GM19328 (cell line): ENCODE measurements around the gene UBE4A.
A peak's percentile ranks its signal among the peaks of the same experiment; 100 is the strongest.

Experiments
- ATAC-seq: cut with Tn5 transposase; IDR thresholded peaks from one replicate; pipeline ENCODE4 v1.9.1; 2021; ENCODE audit warnings: mild to moderate bottlenecking, moderate library complexity; ENCODE audit not compliant: unreplicated experiment

UBE4A gene

DNA sequence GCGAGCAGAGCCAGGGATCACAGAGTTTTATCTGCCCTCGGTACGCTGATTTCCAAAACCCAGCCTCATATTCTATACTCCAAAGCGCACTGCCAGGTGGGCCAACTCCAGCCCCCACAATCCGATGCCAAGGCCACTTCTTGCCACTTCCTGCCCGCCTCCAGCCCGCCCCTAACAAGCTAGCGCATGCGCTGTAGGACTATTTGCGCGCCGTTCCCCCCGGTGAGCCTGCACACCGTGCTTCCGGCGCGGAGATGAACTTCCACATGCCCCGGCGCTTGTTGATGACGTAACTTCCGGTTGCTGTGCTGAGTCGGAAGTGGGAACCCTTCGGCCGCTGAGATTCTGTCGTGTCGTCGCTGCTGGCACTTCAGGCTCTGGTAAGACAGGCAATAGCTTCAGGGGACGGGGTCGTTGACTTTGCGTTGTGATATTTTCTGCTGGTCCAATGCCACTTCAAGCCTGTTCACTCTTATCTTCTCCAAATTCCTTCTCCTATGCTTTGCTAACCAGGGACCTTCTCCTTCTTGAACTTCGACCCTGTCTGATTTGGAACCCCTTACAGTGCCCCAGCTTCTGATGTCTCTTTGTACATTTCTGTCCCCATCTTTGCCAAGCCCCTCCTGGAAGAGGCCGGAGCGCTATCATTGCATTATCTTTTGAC, at the start of gene UBE4A:
Gene UBE4A, plus strand, starts transcription at position 306 of the 664 bp plus-strand sequence. CDS start 5,481 bp downstream, outside the sequence.
- peak; percentile 93 for ATAC-seq

- ATAC-seq = no peak
Measured at GRCh38 chr11:118310271-118310670, 49.1 kb upstream of the UBE4A start.

GRCh38 chr11:118310781-118311485, 48.5 kb upstream of the UBE4A start:
- no peak for ATAC-seq

GRCh38 chr11:118311518-118311917, 47.9 kb upstream of the UBE4A start:
- no peak for ATAC-seq

GRCh38 chr11:118312328-118312727, 47.1 kb upstream of the UBE4A start:
- no peak for ATAC-seq

DNA sequence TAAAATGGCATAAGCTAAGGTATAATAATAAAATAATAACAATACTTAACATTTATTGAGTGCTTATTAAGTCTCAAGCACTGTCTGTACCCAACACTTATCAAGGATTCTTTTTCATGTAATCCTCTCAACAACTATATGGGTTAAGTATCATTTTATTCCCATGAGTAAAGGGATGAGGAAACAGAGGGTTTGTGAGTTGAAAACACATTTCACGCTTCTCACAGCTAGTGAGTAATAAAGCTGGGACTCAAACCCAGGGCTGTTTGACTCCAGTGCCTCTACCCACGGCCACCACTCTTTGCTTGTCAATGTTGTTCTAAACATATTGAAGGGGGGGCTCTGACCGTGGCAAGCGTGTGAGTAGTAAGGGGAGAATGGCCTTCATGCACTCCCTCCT, 46.2 kb upstream of the UBE4A start:
- ATAC-seq = no peak

GRCh38 chr11:118314988-118315411, 44.4 kb upstream of the UBE4A start:
- ATAC-seq = no peak

GRCh38 chr11:118318124-118318523, 41.3 kb upstream of the UBE4A start:
- ATAC-seq = no peak

- no peak for ATAC-seq
Measured at GRCh38 chr11:118318581-118319336, 40.6 kb upstream of the UBE4A start.

GRCh38 chr11:118319337-118319707, 40.1 kb upstream of the UBE4A start:
- ATAC-seq = no peak

GRCh38 chr11:118320515-118320914, 38.9 kb upstream of the UBE4A start:
- no peak for ATAC-seq

DNA sequence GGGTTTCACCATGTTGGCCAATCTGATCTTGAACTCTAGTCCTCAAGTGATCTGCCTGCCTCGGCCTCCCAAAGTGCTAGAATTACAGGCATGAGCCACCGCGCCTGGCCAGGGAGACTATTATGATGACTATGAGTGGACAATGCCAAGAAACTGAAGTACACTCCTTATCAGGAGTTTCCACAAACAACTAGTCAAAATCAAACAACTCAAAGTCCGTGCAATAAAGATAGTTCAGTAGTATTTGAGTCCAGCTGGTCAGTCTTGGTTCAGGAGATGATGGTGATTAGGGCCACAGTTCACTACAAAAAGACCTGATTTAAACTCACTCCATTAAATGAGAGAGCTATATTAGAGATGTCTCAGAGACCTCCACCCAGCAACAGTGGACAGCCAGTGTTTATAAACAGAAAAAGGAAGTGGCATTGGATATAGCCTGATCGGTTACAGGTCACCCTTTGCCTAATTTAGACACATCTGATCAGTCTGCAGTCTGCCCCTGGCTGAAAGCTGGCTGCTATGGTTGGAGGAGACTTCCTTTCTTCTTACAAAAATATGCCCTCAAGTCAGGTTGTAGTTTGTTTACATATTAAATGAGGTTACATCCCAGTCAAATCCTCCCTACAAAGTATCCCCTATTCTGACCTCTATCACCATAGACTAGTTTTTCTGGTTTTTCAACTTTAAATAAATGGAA, 37.9 kb upstream of the UBE4A start:
- ATAC-seq = no peak

GRCh38 chr11:118322721-118323120, 36.7 kb upstream of the UBE4A start:
- ATAC-seq = no peak

DNA sequence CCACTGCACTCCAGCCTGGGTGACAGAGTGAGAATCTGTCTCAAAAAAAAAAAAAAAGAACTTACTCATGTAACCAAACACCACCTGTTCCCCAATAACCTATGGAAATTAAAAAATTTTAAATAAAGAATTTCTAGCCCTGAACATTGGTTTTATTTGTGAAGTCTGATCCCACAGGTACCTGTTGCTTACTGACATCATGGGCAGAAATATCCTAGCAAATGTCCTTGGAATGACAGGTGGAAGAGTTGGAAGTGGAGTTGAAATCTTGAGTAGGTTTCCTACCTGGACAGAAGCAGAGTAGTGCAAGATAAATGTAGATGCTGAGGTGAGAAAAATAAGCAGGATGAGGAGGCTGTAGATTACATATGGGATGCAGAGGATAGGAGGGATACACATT, 34.1 kb upstream of the UBE4A start:
- no peak for ATAC-seq

- no peak for ATAC-seq
Measured at GRCh38 chr11:118328745-118329144, 30.7 kb upstream of the UBE4A start.

DNA sequence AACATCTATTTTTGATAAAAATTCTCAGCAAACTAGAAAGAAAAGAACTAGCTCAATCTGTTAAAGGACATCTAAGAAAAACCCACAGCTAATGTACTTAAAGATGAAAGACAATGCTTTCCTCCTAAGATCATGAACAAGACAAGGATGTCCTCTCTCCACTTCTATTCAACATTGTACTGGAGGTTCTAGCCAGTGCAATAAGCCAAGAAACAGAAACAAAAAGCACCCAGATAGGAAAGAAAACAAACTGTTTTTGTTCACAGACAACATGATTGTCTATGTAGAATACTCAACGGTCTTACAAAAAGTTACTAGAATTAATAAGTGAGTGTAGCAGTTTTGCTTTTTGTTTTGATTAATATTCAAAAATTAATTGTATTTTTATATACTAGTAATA, 24.7 kb upstream of the UBE4A start:
- no peak for ATAC-seq

DNA sequence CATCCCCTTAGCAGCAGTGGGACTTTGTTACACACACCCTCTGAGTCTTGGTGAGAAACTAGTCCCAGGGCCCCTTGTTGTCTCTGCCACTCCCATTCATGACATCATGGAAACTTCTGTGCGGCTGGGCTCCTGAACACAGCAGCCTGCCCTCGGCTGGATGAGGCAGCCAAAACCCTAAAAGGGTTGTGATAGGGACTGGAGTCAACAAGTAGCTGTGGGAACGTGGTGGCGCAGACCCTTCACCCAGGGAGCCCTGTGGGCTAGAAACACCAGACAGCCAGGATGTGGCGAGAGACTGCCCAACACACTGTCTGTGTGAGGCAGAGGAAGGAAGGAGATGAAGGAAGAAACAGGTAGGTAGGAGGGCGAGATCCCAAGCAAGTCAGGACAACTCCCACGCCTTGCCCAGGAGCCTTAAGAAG, 20.8 kb upstream of the UBE4A start:
- ATAC-seq = no peak

DNA sequence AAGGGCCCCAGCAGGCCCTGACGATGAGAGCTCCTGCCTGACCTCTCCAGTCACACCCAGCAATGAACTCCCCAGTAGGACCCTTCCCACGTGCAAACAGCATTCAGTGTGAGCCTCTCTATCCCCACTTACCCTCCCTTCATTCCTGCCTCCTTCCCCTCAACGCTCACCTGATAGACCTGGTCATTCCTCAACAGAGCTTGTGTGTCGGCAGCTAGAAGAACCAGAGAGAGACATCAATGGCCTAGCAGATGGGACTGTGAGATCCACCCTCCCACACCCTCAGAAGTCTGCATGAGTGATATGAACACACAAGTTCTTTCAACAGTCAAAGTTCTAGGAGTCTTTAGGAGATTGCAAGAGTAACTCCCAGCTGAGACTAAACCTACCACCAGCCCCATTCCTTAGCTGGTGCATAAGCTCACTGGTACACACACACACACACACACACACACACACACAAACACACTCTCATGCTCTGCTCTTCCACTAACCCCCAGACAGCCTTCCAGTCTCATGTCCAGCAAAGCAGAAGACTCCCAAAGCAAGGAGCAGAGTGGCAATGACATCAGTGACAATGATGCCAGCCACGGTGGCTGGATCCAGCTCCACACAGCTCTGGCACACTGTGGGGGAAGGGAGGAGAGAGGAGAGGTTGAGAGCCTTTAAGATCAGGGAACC, 20.0 kb upstream of the UBE4A start:
- no peak for ATAC-seq

DNA sequence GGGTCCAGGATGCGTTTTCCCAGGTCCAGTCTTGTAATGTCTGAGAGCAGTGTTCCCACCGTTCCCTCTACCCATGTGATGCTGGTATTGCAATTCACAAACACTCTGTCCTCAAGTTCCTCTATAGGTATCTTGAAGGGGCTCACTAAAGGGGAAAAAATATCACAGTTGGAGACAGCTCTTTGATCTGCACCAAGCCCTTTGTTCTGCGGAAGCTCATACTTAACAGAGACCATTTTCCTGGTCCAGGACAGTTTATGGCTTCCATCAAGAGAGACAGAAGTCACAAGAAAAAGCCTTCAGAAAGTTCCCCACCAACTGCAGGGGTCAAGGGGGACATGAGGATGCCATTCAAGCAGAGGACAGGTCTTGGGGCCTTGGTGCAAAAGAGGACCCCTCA, 19.0 kb upstream of the UBE4A start:
- no peak for ATAC-seq

DNA sequence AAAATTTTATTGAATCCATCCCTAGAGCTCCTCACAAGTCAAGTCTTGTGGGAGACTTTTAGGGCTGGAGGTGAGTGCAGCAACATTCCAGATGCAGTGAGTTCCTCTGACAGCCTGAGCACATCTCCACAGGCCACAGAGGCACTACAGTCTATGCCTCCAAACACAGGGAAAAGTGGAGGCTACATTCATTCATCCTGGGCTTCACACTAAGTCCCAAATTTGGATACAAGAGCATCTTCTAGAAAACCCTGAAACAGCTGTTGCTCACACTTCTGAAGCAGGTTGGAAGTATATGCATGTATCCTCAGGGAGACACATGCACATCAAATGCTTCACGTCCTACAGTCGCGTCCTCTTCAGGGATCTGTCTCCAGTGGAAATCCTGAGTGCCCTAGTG, 18.1 kb upstream of the UBE4A start:
- ATAC-seq = no peak
